HG03432 (cell line): ENCODE data around the gene RHOJ.
"Not testable (repeated sequence)": the region's sequence is repeated elsewhere in the genome, so short reads cannot be mapped to it uniquely, and the experiment has no call there.

Experiments
- ATAC-seq: cut with Tn5 transposase; IDR thresholded peaks from one replicate; pipeline ENCODE4 v1.9.1; 2021; ENCODE audit warnings: mild to moderate bottlenecking, moderate library complexity; ENCODE audit not compliant: unreplicated experiment

RHOJ gene

DNA sequence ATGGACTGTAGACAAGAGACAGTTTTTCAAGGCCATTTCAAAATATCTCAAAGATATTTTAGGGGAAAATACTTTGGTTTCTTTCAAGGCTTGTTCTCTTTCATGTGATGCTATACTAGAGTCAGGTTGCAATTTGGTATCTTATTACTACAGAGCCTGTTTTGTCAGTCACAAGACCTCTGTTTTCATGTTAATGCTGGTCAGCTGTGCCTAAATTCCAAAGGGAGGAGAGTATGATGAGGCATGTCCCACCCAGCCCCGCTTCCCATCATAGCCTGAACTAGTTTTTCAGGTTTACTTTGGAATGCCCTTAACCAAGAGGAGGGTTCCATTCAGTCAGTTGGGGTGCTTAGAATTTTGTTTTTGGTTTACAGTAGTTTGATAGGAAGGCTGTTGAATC lies 61.9 kb downstream of the RHOJ start:
- no peak for ATAC-seq

DNA sequence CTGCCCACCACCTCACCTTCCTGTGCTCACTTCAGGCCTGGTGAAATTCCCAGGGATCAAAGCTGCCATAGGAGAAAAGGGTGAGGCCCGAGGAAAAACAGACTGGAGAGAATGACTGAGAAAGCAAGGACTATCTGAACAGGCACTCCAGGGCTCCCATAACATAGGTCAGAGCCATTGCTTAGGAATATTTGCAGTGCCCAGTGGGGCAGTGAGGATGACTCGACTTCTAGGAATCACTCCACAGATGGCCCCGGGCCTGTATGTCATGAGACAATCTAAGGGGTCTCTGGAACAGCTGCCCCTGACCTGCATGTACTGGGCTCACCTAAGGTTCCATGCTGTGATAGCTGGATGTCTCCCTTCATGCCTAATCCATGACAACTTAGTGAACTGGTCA lies 62.9 kb downstream of the RHOJ start:
- no peak for ATAC-seq

DNA sequence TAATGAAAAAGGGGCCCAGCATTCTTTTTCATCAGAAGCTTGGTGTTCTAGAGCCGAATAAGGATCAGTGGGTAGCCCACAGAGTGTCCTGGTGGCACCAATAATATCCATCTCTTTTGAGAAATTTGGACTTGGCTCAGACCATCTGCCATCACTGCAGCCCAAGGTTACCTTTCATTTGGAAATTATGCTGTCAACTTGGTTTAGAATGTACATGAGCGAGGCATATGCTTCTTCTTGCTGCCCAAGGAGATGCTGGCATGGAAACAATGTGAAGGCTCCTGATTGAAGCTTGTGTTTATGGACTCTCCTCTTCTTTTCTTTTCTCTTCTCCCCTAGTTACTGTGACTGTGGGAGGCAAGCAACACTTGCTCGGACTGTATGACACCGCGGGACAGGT lies 64.5 kb downstream of the RHOJ start:
- no peak for ATAC-seq

DNA sequence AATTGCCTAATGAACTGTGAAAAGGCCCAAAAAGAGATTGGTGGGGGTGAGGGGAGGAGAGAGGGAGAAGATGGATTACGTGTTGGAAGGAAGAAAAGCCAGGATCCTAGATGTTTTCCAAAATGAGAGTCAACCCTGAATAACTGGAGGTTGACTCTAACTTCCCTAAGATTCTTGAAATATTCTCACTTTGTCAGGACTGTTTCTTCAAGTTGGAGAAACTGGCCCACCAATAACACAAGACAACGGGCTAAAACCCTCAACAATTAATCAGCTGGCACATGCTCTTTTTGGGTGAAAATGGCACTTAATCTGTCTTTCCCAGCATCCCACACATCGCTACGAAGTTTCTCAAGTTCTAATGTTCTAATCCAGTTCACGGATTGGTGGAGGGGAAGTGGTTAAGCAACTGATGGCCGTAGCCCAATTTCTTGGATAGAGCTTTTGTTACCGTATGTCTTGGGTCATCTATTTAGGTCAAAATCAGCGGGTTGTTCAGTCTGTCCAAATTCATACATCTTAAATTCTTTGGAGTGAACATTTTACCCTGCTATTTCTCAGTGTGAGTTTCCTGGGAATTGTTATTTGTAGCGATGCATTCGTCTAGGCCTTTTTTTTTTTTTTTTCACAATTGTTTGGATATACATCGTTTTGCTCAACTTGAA lies 65.5 kb downstream of the RHOJ start:
- ATAC-seq, result no peak

DNA sequence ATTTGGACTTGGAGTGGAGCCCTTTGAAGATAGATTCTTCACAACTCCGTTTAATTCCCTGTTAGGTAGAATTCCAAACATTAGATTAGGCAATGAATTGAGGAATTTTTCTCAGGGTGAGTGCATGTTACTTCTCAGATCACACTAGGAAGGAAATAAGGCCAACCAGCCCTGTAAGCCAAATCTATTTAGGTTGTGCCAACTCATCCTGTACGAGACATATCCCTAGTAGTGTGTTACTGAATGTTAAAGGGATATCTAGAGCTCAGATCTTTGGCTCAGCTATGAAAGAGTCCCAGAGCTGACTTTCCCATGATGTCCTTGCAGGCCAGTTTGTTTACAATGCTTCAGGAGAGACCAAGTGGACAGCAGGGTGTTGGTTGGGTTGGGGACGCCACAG lies 68.9 kb downstream of the RHOJ start:
- ATAC-seq, result no peak

DNA sequence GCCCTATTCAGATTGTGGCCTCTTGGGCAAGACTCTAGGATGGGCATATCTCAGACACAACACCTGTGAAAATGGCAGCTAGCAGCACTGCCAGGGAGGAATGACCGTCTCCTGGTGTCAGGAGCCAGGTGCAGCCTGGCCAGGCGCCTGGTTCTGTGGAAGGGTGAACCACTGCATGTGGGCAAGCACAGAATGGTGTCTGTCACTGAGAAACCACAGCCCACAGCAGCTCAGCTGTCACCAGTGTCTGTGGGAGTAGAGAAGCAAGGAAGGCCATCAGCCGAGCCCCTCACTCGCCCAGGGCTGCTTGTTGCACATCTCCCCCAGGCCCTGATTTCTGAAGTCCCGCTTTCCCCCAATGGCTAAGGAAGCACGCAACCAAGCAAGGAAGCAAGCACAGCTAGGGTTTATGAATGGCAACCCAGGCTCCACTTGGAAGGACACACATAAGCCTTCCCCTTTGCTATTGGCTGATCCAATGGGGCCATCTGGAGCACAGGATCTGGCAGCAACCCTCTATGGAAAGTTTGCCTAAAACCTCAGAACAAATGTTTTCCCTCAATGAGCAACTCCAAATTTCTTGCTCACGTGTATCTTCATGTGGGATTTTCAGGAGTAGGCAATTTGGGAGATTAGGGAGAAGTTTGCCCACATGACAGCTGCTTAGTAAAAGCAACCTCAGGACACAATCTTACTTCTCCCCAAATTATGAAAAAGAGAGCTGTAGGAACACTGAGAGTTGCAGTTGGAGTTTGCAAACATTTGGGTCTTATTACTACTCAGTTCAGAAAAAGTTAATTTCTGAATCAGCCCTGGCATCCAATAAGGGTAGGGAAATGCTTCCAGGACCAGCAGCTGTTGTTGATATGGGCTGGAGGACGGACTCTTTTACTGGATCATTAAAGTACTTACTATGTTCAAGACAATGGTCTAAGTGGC lies 69.7 kb downstream of the RHOJ start:
- no peak for ATAC-seq

DNA sequence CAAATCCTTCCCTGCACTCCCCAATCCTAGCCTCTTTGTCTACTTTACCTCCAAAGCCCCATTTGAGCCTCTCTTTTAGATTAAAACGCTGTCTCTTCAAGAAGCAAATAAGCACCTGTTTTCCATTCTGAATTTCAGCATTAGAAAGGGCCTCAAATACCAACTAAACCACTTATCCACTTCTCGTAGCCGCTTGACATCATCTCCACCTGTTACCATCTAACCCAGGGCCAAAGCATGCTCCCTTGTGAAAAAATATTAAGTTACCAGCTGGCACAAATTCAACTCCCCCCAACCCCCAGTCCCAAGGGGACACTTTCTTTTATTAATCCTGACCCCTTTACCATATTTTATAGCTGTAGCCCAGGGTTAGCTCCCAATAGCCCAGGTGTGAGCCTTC lies 71.4 kb downstream of the RHOJ start:
- no peak for ATAC-seq

DNA sequence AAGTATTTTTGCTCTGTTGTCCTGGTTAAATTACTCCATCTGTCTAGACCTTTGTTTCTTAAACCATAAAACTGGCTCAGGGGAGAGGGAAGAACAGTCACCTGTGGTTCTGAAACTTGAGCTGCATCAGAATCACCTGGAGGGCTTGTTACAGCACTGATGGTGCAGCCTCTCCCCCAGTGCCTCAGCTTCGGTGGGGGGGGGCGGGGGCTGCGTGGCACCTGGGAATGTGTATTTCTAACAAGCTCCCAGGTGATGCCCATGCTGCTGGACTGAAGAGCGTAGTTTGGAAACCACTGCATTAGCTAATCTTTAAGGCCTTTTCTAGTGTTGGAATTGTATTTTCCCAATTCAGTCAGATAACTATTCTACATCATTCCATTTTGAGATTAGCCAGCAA lies 71.8 kb downstream of the RHOJ start:
- no peak for ATAC-seq

DNA sequence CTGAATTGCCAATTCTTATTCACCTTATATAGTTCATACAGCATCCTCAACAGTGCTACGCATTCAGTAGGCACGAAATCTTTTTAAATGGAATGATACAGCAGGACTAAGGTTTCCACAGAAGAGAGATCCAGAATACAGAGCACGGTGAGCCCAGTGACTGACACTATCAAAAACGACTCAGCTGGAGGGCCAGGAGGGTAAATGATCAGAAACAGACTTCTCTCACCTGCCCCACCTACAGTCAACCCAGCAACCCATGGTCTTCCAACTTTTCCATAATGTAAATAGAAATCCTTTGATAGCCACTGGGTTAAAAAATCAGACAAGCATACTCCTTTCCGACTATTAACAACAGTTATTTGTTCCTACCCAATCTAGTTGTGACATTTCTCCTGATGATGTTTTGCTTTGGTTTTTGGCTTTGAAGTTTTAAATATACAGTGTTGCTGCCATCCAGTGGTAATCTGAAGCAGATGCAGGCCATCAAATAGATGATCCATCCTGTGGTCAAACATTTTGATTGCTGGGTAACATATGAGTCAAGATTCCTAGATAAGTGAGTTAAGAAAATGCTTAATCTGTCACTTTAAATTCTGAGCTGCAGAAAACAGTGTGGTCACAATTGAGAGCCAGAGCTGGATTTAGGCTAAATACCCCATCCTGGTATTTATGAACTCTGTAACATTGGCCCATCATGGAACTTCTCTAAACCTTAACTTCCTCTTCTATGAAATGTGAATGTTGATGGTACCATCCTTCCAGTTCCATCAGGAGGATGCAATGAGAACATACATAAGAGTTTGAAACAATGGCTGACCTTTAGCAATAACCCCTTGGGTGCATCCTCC lies 72.5 kb downstream of the RHOJ start:
- ATAC-seq, result peak; percentile 80

DNA sequence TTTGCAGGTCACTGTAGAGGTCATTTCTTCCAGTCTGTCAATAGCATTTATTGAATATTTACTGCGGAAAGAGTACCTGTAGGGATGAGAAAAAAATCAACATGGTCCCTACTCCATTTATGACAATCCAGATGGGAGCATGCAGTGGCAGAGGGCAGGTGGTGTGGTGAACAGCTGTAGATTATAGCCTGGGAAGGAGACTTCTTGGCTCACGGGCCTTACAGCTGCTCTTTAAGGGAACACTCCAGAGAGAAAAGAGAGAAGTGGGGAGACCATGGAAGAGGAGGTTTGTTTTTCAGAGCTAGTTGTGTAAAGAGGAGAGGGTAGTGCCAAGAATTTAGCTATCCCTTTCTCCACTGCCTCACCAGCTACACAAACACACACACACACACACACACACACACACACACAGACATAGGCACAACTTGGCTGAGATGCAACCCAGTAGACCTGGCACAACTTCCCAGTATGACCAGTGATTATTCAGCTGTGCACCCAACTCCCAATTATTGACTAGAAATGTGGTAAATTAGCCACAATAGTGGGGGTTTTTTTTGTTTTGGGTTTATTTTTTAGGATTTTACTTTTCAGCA lies 73.4 kb downstream of the RHOJ start:
- no peak for ATAC-seq

DNA sequence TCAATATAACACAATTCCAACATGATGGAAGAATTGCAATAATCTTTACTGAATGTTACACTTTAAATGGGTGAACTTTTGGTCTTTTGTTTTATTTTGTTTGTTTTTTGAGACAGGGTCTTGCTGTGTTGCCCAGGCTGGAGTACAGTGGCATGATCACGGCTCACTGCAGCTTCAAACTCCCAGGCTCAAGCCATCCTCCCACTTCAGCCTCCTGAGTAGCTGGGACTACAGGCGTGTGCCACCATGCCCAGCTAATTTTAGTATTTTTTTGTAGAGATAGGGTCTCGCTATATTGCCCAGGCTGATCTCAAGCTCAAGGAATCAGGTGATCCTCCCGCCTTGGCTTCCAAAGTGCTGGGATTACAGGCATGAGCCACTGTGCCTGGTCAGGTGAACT lies 75.7 kb downstream of the RHOJ start:
- ATAC-seq, result not testable (repeated sequence)

DNA sequence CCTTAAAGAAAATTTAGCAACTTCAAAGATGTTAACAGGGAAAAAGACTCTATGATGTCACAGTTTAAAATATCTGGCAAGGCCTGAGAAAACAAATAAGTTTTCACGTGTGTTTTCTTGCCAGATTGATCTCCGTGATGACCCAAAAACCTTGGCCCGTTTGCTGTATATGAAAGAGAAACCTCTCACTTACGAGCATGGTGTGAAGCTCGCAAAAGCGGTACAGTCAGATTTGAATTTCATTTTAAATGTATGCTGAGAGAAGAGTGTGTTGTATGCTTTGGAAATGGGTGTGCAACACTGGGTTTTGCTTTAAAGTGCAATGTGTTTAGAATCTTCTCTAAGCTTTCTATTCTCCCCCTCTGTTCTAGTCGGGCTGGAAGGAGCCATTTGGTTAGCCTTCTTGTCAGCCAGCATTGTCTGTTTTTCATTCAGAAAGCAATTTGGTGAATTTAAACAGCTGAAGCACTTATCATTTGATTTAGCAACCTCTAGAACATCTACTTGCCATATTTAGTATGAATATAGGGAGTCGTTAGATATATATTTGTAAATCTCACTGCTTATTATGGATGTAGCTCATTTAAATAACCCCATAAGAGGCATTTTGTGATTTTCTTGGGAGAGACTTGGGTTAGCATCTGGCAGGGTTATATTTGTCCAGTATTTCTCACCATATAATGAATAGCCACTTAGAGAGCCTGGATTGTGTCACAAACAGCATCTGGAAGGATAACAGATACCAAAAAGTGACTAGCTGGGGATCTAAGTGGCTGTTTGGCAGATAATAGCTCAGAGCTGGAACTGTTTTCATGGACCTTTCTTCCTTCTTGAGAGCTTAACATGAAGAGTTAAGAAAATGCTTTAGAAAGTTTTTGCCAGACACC lies 79.0 kb downstream of the RHOJ start:
- ATAC-seq, result peak; percentile 57

DNA sequence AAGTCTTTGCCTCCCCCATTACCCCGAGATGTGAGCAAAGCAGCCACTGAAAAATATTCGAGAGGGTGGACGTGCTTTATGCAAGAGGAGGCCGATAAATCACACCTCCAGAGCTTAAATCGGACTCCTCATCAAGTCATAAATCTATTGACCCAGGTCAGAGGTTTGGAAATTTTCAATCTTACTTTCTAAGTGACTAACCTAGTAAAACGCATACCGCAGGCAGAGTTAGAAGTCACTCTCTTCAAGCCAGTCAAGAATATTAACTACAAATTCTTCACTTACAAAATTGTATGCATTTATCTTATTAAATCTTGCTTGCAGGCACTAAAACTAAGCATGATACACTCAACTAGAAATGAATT lies 79.6 kb downstream of the RHOJ start:
- ATAC-seq, result no peak

DNA sequence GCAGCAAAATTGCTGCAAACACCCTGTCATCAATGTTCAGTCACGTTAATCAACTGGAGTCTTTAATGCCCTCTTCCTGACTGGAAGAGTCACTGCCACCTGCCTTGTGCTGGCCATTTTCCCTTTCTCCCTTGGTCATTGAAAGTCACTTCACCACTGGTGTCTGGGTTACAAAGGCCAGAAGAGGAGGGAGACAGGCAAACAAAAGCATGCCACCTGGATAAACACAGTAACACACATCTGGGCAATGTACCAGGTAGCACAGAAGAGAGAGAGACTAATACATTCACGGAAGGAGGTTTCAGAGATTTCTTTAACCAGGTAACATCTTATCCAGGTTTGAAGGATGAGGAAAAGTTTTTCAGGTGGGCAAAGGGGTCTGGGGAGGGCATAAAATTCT lies 81.8 kb downstream of the RHOJ start:
- ATAC-seq, result no peak

DNA sequence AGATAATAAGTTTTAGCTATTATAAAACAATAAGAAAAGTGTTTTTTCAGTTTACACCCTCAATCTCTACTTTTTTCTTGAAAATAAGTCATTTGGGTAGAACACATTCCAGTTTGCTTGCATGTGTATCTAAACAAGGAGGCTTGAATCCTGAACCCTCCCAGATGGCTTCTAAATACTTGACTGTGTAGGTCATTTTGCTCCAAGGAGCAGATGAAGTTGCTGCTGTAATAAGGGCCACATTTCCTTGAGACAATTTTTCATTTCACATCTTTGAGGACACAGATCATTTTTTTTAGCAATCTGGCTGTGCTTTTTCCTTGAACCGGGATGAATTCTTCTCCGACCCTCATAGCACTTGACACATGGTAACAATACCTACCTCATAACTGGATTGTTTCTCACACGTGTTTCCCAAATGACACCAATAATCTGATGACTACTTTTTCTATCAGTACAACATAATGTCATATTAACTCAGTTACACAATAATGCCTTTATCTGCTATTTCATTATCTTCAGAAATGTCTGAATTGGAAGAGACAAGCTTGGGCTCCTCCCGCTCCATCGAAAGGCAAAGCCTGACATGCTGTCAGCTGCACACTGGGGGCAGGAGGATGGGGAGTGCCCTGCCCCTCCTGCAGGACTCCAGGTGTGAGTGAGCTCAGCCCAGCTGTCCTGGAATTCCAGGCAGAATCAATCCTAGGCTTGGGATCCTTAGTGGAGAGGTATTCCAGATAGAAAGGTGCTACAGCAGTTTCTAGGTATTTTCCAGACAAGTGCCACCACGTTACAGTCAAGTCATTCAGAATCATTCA lies 83.6 kb downstream of the RHOJ start:
- no peak for ATAC-seq

DNA sequence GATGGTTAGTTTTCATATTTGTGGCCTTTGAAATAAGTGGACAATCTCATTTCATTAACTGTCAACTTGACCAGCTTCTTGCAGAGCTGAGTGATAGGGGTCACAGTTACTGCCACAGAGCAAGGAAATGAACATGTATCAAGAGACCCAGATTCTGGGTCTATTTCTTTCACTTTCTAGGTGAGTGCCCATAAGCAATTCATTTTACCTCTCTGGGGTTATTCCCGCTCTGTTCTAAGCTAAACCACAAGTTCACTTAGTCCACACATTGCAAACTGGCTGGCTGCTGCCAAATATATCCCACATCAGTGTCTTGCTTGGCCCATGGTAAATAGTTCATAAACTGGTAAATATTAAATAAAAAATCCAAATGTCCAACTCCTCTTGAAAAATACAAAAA lies 84.6 kb downstream of the RHOJ start:
- ATAC-seq, result peak; percentile 81

DNA sequence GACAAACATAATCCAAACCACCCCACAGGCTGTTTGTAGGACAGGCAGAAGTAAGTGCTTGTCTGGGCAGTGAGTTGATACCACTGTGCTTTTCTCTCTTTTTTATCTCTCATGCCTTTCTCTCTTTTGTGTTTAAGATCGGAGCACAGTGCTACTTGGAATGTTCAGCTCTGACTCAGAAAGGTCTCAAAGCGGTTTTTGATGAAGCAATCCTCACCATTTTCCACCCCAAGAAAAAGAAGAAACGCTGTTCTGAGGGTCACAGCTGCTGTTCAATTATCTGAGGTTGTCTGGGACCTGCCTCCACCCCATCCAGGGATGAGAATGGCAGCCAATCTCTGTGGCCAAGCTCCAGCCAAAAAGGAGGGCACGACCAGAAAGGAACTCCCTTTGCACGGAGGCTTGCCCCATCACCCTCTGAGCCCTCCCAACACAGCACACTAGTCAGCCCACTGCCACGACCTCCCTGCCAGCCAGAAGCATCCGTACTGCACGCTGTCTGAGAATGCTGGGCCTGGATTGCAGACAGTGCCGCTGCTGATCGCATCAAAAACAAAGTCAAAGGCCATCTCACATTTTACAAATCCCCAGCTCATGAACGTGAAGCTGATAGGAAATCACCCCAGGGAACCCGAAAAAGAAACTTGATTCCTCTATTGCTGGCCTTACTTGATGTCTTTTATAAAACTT lies 86.6 kb downstream of the RHOJ start:
- no peak for ATAC-seq

DNA sequence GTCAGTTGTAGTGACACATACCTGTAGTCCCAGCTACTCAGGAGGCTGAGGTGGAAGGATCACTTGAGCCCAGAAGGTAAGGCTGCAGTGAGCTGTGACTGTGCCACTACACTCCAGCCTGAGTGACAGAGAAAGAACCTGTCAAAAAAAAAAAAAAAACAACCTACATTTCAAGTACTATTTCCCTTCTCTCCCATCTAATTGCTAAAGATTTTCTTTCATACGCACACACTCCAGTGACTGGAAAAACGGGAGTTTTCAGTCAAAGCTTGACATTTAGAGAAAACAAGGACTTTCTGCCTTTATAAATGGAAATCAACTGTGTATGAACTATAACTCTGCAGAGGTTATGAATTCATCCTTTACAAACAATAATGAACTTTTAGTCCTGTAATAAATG lies 88.6 kb downstream of the RHOJ start:
- no peak for ATAC-seq

DNA sequence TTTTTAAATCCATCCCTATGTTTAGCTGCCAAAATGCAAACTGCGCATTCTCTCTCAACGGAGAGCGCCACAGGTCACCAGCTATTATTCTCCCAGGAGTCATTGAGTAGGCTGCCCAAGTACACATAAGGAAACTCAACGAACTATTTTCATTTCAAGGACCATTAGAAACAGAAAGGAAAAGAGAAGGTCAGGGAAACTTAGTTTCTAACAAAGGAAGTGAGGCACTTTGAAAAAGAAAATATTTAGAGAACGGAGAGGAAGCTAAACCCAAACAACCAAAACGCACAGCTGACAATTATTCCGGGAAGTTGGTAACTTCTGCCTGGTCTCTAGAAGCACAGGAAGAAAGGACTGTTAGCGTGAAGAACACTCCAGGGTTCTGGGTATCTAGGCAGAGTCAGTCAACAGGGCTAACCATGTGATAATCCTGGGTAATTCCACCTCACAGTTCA lies 91.0 kb downstream of the RHOJ start:
- no peak for ATAC-seq
